Measurements from ENCODE around the gene LIMS2. TPM values are rescaled to one million over a fixed set of nuclear protein-coding genes. Genes with fewer than 3 reads are reported as not detected.

The LIMS2 gene
- total and polyA plus RNA-seq, 2 of the 8 experiments (the other 6 are each of a cell fraction or from before 2014, with no cell fraction given), result 3.3 to 4.8 TPM

DNA sequence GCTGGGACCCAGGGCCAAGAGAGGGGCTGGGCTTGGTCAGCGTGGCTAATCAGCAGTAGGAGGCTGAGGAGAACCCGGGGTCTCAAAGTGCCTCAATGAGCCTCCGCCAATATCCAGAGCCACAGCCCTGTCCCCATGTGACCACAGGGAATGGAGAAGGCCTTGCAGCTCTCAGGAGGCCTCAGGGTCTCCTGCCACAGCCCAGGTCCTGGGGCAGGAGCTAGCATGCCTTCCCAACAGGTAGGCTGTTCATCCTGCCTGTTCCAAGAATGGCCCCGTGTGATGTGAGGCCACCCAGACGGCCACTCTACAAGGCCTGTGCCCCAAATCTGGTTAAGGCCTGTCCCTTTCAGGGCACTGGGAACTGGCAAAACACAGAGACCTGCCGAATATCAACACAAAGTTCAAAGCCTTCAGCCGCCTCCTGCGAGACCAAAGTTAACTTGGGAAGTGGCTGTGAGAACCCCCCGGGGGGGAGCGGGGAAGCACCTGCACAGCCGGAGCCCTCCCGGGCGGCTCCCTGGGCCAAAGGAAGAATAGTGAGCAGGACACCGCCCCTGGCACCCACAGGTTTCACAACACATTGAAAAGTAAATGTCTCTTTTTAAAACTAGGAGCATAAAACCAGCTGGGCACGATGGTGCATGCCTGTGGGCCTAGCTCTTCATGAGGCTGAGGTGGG, 4.5 kb upstream of the LIMS2 start (continued):
- TF ChIP-seq CHD7 (IDR thresholded peaks at IDR 0.05; ENCODE audit: insufficient replicate concordance, low read length), result no peak
- TF ChIP-seq, protein P1, sequence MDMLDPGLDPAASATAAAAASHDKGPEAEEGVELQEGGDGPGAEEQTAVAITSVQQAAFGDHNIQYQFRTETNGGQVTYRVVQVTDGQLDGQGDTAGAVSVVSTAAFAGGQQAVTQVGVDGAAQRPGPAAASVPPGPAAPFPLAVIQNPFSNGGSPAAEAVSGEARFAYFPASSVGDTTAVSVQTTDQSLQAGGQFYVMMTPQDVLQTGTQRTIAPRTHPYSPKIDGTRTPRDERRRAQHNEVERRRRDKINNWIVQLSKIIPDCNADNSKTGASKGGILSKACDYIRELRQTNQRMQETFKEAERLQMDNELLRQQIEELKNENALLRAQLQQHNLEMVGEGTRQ (IDR thresholded peaks at IDR 0.05; ENCODE audit: low read length), result no peak
- TF ChIP-seq BCL11A (IDR thresholded peaks at IDR 0.05; ENCODE audit: low read depth in 2 of 2, low read length in 2 of 2), result no peak
- no peak for TF ChIP-seq SIRT6 (IDR thresholded peaks at IDR 0.05; ENCODE audit: low read length)
- no peak for TF ChIP-seq GTF2F1 (IDR thresholded peaks at IDR 0.05; ENCODE audit: borderline replicate concordance, low read depth, low read length)
- TF ChIP-seq KDM4A (IDR thresholded peaks at IDR 0.05; ENCODE audit: low read depth, low read length, severe bottlenecking), result no peak
- TF ChIP-seq, protein P2, sequence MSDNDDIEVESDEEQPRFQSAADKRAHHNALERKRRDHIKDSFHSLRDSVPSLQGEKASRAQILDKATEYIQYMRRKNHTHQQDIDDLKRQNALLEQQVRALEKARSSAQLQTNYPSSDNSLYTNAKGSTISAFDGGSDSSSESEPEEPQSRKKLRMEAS (IDR thresholded peaks at IDR 0.05), result no peak
- no peak for TF ChIP-seq CBX5 (IDR thresholded peaks at IDR 0.05; ENCODE audit: low read depth, low read length)
